Lung (tissue), 12 donors: ENCODE data around the gene CIAO2B. TPM values are rescaled to one million over a fixed set of nuclear protein-coding genes. Genes with fewer than 3 reads are reported as not detected.

Experiments
- ATAC-seq: fragments of 200-7000 bp; cut with Tn5 transposase; one replicate; pipeline ENCODE4 v1.9.1; 2020; ENCODE audit warnings: moderate number of reproducible peaks; ENCODE audit not compliant: insufficient read depth, low FRiP score
- DNase-seq, 3 donors: peaks; one replicate each; pipeline ENCODE4 v3.0.0-alpha.2; 2013 to 2017
- H3K27ac ChIP-seq, 2 donors: one replicate each; pipeline ENCODE4 v1.5.1; 2013; ENCODE audit warnings: mild to moderate bottlenecking in 2 of 2, moderate library complexity in 2 of 2, control low read depth in 1 of 2, inconsistent platforms in 1 of 2, low read depth in 1 of 2, low read length in 1 of 2
- H3K27me3 ChIP-seq, 3 donors: one replicate each; pipeline ENCODE4 v1.5.1; 2013; ENCODE audit warnings: low read length in 2 of 3; ENCODE audit not compliant: control insufficient read depth in 3 of 3, insufficient read depth in 3 of 3
- H3K36me3 ChIP-seq, 4 donors: one replicate each; pipeline ENCODE4 v1.5.1; 2013; ENCODE audit warnings: low read length in 4 of 4, mild to moderate bottlenecking in 1 of 4, moderate library complexity in 1 of 4; ENCODE audit not compliant: control insufficient read depth in 4 of 4, insufficient read depth in 4 of 4
- H3K4me1 ChIP-seq, 5 donors: one replicate each; pipeline ENCODE4 v1.5.1; 2013; ENCODE audit warnings: low read length in 5 of 5, mild to moderate bottlenecking in 2 of 5, moderate library complexity in 1 of 5; ENCODE audit not compliant: control insufficient read depth in 5 of 5, insufficient read depth in 5 of 5
- H3K4me3 ChIP-seq: one replicate; pipeline ENCODE4 v1.5.1; 2013; ENCODE audit warnings: mild to moderate bottlenecking, control low read depth, moderate library complexity
- H3K9ac ChIP-seq, 2 donors: one replicate each; pipeline ENCODE4 v1.5.1; 2013; ENCODE audit warnings: low read length in 2 of 2, control low read depth in 1 of 2; ENCODE audit not compliant: insufficient read depth in 1 of 2
- H3K9me3 ChIP-seq, 4 donors: one replicate each; pipeline ENCODE4 v1.5.1; 2013; ENCODE audit warnings: low read length in 3 of 4, mild to moderate bottlenecking in 1 of 4, moderate library complexity in 1 of 4; ENCODE audit not compliant: control insufficient read depth in 4 of 4, insufficient read depth in 3 of 4
- WGBS, 2 donors: extraction: QIAGEN DNeasy Blood & Tissue Kit; methylation state at CpG; one replicate each; pipeline ENCODE4 v1.1.7; 2013; 5-methylcytosine and 5-hydroxymethylcytosine counted together
- polyA plus RNA-seq, 2 donors: library from polyadenylated mRNA; stranded (reverse); fragments of 200-250 nt; gene quantifications; one replicate each; pipeline ENCODE4 v1.2.1, GENCODE V29; 2013
- total RNA-seq, 2 donors: library from RNA; depleted of rRNA in 1 of 2; stranded (reverse); fragments of >200 nt in 1 of 2; gene quantifications; one replicate each; pipeline ENCODE4 v1.2.1, GENCODE V29; 2014 to 2021
- TF ChIP-seq, protein P1 (sequence below): IDR thresholded peaks from 2 replicates; pipeline ENCODE4 v1.5.1; 2012; ENCODE audit warnings: mild to moderate bottlenecking; ENCODE audit errors: control extremely low read depth, extremely low read depth
- donor health status: control.
- donor health status: control.
- donor health status: Bipolar disorder and iron deficiency.
- donor health status: healthy.
- donor health status: DM: yes; HTN: yes; CAD: no.

Gene CIAO2B
- total and polyA plus RNA-seq, 4 donors: 48.8 to 257 (median 159) TPM

DNA sequence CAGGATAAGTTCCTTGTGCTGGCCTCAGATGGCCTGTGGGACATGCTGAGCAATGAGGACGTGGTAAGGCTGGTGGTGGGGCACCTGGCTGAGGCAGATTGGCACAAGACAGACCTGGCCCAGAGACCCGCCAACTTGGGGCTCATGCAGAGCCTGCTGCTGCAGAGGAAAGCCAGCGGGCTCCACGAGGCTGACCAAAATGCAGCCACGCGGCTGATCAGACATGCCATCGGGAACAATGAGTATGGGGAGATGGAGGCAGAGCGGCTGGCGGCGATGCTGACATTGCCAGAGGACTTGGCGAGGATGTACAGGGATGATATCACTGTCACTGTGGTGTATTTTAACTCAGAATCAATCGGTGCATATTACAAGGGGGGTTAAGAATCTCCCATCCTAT, 48.7 kb downstream of the CIAO2B start:
- Histone ChIP-seq H3K4me3 (no peak overlapping the region), H3K9me3 (no peaks in the 10 kb centered on the region), H3K9ac (no peak overlapping the region), H3K27me3 (no peaks in the 10 kb centered on the region), H3K4me1 (peaks cover 0 to 5% (median 0%) of the 10 kb centered on the region in 5 donors), H3K27ac (no peak overlapping the region), H3K36me3 (peaks cover 0 to 24% (median 16%) of the 10 kb centered on the region in 4 donors)
- TF ChIP-seq, protein P1, sequence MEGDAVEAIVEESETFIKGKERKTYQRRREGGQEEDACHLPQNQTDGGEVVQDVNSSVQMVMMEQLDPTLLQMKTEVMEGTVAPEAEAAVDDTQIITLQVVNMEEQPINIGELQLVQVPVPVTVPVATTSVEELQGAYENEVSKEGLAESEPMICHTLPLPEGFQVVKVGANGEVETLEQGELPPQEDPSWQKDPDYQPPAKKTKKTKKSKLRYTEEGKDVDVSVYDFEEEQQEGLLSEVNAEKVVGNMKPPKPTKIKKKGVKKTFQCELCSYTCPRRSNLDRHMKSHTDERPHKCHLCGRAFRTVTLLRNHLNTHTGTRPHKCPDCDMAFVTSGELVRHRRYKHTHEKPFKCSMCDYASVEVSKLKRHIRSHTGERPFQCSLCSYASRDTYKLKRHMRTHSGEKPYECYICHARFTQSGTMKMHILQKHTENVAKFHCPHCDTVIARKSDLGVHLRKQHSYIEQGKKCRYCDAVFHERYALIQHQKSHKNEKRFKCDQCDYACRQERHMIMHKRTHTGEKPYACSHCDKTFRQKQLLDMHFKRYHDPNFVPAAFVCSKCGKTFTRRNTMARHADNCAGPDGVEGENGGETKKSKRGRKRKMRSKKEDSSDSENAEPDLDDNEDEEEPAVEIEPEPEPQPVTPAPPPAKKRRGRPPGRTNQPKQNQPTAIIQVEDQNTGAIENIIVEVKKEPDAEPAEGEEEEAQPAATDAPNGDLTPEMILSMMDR: no peak
- 91 to 93% methylated on average over 12 of the region's 12 CpGs for WGBS, 2 donors
- ATAC-seq (no peak), DNase-seq (no peak)

DNA sequence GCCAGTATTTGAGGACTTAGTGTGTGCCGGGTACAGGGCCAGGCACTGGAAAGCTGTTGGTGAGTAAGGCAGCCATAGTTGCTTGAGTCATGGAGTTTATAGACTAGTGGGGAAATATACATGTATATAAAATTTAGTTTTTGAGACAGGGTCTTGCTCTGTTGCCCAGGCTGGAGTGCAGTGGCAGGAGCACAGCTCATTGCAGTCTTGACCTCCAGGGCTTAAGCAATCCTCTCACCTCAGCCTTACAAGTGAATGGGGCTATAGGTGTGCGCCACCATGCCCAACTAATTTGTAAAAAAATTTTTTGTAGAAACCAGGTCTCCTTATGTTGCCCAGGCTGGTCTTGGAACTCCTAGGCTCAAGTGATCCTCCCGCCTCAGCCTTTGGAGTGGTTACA, 51.5 kb downstream of the CIAO2B start:
- 90 to 94% methylated on average over 3 of the region's 3 CpGs for WGBS, 2 donors
- no peak for ATAC-seq
- no peak overlapping the region for H3K4me3 ChIP-seq
- peaks cover 0 to 10% (median 5%) of the 10 kb centered on the region in 5 donors for H3K4me1 ChIP-seq
- H3K9ac ChIP-seq: no peak overlapping the region
- DNase-seq: no peak
- peaks cover 0 to 24% (median 16%) of the 10 kb centered on the region in 4 donors for H3K36me3 ChIP-seq
- H3K9me3 ChIP-seq: no peaks in the 10 kb centered on the region
- no peaks in the 10 kb centered on the region for H3K27me3 ChIP-seq
- peak overlapping the region in 1 of 2 donors; percentile 57 for H3K27ac ChIP-seq
- TF ChIP-seq, protein P1: no peak

Other genes with a start within 250 kb of the CIAO2B start
- 10 to 100 TPM; 38.0 to 78.0 TPM for gene CMTM4, start 237.7 kb downstream of the CIAO2B start, total RNA-seq
- 10 to 100 TPM; 24.3 to 26.1 TPM for gene CMTM4, start 237.7 kb downstream of the CIAO2B start, polyA plus RNA-seq
- 100 to 1,000 TPM; 140 to 147 TPM for gene DYNC1LI2, start 182.8 kb downstream of the CIAO2B start, total RNA-seq
- gene DYNC1LI2, start 182.8 kb downstream of the CIAO2B start, polyA plus RNA-seq: 10 to 100 TPM; 40.7 to 48.8 TPM
- not detected for gene TERB1, start 132.8 kb downstream of the CIAO2B start, total RNA-seq
- gene TERB1, start 132.8 kb downstream of the CIAO2B start, polyA plus RNA-seq: not detected
- 10 to 100 TPM; 31.8 to 64.4 TPM for gene NAE1, start 103.4 kb downstream of the CIAO2B start, total RNA-seq
- 10 to 100 TPM; 24.2 to 26.3 TPM for gene NAE1, start 103.4 kb downstream of the CIAO2B start, polyA plus RNA-seq
- gene CA7, start 90.0 kb downstream of the CIAO2B start, total RNA-seq: not detected
- not detected for gene CA7, start 90.0 kb downstream of the CIAO2B start, polyA plus RNA-seq
- gene PDP2, start 53.9 kb downstream of the CIAO2B start, total RNA-seq: 10 to 100 TPM; 21.3 to 23.0 TPM
- 1 to 10 TPM; 4.5 to 4.9 TPM for gene PDP2, start 53.9 kb downstream of the CIAO2B start, polyA plus RNA-seq
- gene CDH16, start 15.5 kb downstream of the CIAO2B start, total RNA-seq: 1 to 10 TPM in 1 of 2 donors, under 1 TPM in 1; 0.64 to 1.7 TPM
- gene CDH16, start 15.5 kb downstream of the CIAO2B start, polyA plus RNA-seq: under 1 TPM in 1 of 2 donors, not detected in 1; 0.25 TPM
- 10 to 100 TPM; 35.4 to 36.0 TPM for gene RRAD, start 8.9 kb downstream of the CIAO2B start, total RNA-seq
- gene RRAD, start 8.9 kb downstream of the CIAO2B start, polyA plus RNA-seq: 10 to 100 TPM; 31.8 to 42.3 TPM
- gene CES2, start 1.1 kb upstream of the CIAO2B start, total RNA-seq: 10 to 100 TPM; 24.6 to 51.0 TPM
- 10 to 100 TPM; 26.0 to 26.3 TPM for gene CES2, start 1.1 kb upstream of the CIAO2B start, polyA plus RNA-seq
- 1 to 10 TPM in 1 of 2 donors, under 1 TPM in 1; 0.57 to 2.6 TPM for gene CES3, start 26.9 kb upstream of the CIAO2B start, total RNA-seq
- under 1 TPM; 0.85 to 0.96 TPM for gene CES3, start 26.9 kb upstream of the CIAO2B start, polyA plus RNA-seq
- 10 to 100 TPM; 10.5 to 29.8 TPM for gene CES4A, start 54.2 kb upstream of the CIAO2B start, total RNA-seq
- 10 to 100 TPM in 1 of 2 donors, 1 to 10 TPM in 1; 8.0 to 16.7 TPM for gene CES4A, start 54.2 kb upstream of the CIAO2B start, polyA plus RNA-seq
- gene CBFB, start 94.7 kb upstream of the CIAO2B start, total RNA-seq: 10 to 100 TPM; 47.6 to 59.4 TPM
- 10 to 100 TPM; 23.3 to 29.6 TPM for gene CBFB, start 94.7 kb upstream of the CIAO2B start, polyA plus RNA-seq
- 10 to 100 TPM; 14.6 to 36.1 TPM for gene PHAF1, start 175.5 kb upstream of the CIAO2B start, total RNA-seq
- 10 to 100 TPM in 1 of 2 donors, 1 to 10 TPM in 1; 9.1 to 12.0 TPM for gene PHAF1, start 175.5 kb upstream of the CIAO2B start, polyA plus RNA-seq
- gene B3GNT9, start 216.6 kb upstream of the CIAO2B start, total RNA-seq: 10 to 100 TPM; 17.1 to 22.9 TPM
- 10 to 100 TPM in 1 of 2 donors, 1 to 10 TPM in 1; 8.4 to 12.0 TPM for gene B3GNT9, start 216.6 kb upstream of the CIAO2B start, polyA plus RNA-seq
- 10 to 100 TPM; 12.4 to 36.1 TPM for gene TRADD, start 225.5 kb upstream of the CIAO2B start, total RNA-seq
- 10 to 100 TPM; 17.5 to 37.2 TPM for gene TRADD, start 225.5 kb upstream of the CIAO2B start, polyA plus RNA-seq
- gene FBXL8, start 225.6 kb upstream of the CIAO2B start, total RNA-seq: 10 to 100 TPM in 1 of 2 donors, 1 to 10 TPM in 1; 3.6 to 30.9 TPM
- gene FBXL8, start 225.6 kb upstream of the CIAO2B start, polyA plus RNA-seq: 10 to 100 TPM; 18.9 to 30.3 TPM
- gene HSF4, start 230.3 kb upstream of the CIAO2B start, total RNA-seq: 10 to 100 TPM in 1 of 2 donors, 1 to 10 TPM in 1; 5.1 to 28.9 TPM
- gene HSF4, start 230.3 kb upstream of the CIAO2B start, polyA plus RNA-seq: 10 to 100 TPM; 13.1 to 62.5 TPM
- 10 to 100 TPM; 25.3 to 51.9 TPM for gene NOL3, start 236.1 kb upstream of the CIAO2B start, total RNA-seq
- gene NOL3, start 236.1 kb upstream of the CIAO2B start, polyA plus RNA-seq: 10 to 100 TPM; 35.5 to 46.8 TPM
- 10 to 100 TPM; 33.1 to 41.8 TPM for gene MATCAP1, start 249.6 kb upstream of the CIAO2B start, total RNA-seq
- 10 to 100 TPM; 18.5 to 18.8 TPM for gene MATCAP1, start 249.6 kb upstream of the CIAO2B start, polyA plus RNA-seq